Activated naive CD4-positive, alpha-beta T cell treated with anti-CD3 and anti-CD28 coated beads, Interleukin-2, amount 50 U/mL, for 72 hours (primary cell): ENCODE results near the gene VDAC1. TPM values are rescaled to one million over a fixed set of nuclear protein-coding genes. Genes with fewer than 3 reads are reported as not detected.

ENCODE experiments used
- ATAC-seq, 2 donors: fragments of 150-1000 bp; cut with Tn5 transposase; 2 replicates each; pipeline ENCODE4 v1.10.0; 2021; ENCODE audit warnings: mild to moderate bottlenecking in 2 of 2, moderate library complexity in 2 of 2
- DNase-seq, 2 donors: peaks; one replicate each; pipeline ENCODE4 v3.0.0; 2021 to 2022; ENCODE audit warnings: low spot score in 2 of 2
- H3K27ac Mint-ChIP-seq, 2 donors: one replicate each; pipeline ENCODE4 v1.8.0; 2022; ENCODE audit warnings: mild to moderate bottlenecking in 2 of 2, mixed read lengths in 2 of 2
- H3K36me3 Mint-ChIP-seq, 2 donors: one replicate each; pipeline ENCODE4 v1.8.0; 2022; ENCODE audit warnings: mixed read lengths in 2 of 2
- H3K9me3 Mint-ChIP-seq, 2 donors: one replicate each; pipeline ENCODE4 v1.8.0; 2022; ENCODE audit warnings: mixed read lengths in 2 of 2
- total RNA-seq, 2 donors: library from RNA; stranded (reverse); gene quantifications; one replicate each; pipeline ENCODE4 v1.2.3, GENCODE V29; 2022

Gene VDAC1
- total RNA-seq, 2 donors from 2014 or later = 289 to 522 TPM

DNA sequence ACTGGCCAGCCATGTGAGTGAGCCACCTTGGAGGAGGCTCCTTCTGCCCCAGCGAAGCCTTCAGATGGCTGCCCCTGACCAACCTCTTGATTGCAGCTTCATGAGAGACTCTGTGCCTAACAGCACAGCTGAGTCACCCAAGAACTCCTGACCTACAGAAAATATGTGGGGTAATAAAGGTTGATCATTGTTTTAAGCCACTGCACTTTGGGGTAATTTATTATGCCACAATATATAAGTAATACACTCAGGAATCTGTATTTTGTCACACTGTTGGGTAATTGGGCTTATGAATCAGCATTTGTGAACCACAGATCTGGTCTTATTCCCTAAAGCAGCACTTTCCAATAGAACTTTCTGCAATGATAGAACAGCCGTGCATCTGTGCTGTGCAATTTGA, 24.4 kb upstream of the VDAC1 start:
- no peak for DNase-seq
- H3K36me3 Mint-ChIP-seq = no peaks in the 10 kb centered on the region
- H3K9me3 Mint-ChIP-seq = no peaks in the 10 kb centered on the region
- H3K27ac Mint-ChIP-seq = no peak overlapping the region
- ATAC-seq = no peak

DNA sequence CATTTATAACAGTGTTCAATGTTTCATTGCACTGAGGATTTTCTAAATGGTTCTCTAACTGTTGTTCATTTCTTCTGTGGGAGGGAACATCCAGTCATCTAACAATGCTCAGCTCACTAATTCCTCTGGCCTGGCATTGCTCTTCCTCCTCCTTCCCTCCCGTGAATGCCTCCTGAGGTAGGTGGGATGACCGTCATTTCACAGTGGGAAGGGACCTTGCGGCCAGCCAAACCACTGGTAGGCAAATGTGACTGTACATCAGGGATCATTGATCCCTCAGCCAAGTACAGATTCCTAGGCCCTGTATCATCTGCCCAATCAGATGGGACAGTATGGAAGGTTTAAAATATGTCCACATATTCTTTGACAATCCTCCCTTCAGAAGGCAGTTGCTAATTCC, 23.7 kb upstream of the VDAC1 start:
- H3K36me3 Mint-ChIP-seq = no peaks in the 10 kb centered on the region
- H3K27ac Mint-ChIP-seq = no peak overlapping the region
- H3K9me3 Mint-ChIP-seq = no peaks in the 10 kb centered on the region
- ATAC-seq = no peak
- no peak for DNase-seq

- Mint-ChIP-seq H3K36me3 (no peaks in the 10 kb centered on the region), H3K27ac (no peak overlapping the region), H3K9me3 (no peaks in the 10 kb centered on the region)
- ATAC-seq (no peak), DNase-seq (no peak)
These were observed 22.5 kb upstream of the VDAC1 start for GRCh38 chr5:134027288-134027615.

GRCh38 chr5:134026521-134027287, 21.9 kb upstream of the VDAC1 start:
- Mint-ChIP-seq H3K36me3 (no peaks in the 10 kb centered on the region), H3K9me3 (no peaks in the 10 kb centered on the region), H3K27ac (no peak overlapping the region)
- DNase-seq (peak in 1 of 2 donors; percentile 49), ATAC-seq (peak; percentile 84 to 93)

GRCh38 chr5:134025786-134026185, 21.0 kb upstream of the VDAC1 start:
- no peaks in the 10 kb centered on the region for H3K36me3 Mint-ChIP-seq
- ATAC-seq (no peak), DNase-seq (no peak)
- H3K9me3 Mint-ChIP-seq = no peaks in the 10 kb centered on the region
- H3K27ac Mint-ChIP-seq = no peak overlapping the region

GRCh38 chr5:134024811-134025210, 20.0 kb upstream of the VDAC1 start:
- ATAC-seq = no peak
- H3K36me3 Mint-ChIP-seq = no peaks in the 10 kb centered on the region
- no peak for DNase-seq
- H3K9me3 Mint-ChIP-seq = no peaks in the 10 kb centered on the region
- no peak overlapping the region for H3K27ac Mint-ChIP-seq

DNA sequence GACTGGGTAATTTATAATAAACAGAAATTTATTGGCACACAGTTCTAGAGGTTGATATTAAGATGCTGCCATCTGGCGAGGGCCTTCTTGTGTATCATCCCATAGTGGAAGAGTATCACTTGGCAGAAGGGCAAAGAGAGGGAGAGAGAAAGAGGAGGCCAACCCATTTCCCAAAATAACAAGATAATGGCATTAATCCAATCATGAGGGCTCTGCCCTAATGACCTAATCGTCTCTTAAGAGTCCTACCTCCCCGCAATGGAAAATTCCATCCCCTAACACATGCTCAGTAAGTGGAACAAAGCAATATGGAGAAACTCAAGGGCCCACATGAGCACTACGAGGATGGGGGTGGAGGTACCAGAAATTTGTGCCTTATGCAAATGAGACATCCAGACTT, 17.6 kb upstream of the VDAC1 start:
- Mint-ChIP-seq H3K36me3 (no peaks in the 10 kb centered on the region), H3K9me3 (no peaks in the 10 kb centered on the region), H3K27ac (no peak overlapping the region)
- no peak for DNase-seq
- no peak for ATAC-seq

DNA sequence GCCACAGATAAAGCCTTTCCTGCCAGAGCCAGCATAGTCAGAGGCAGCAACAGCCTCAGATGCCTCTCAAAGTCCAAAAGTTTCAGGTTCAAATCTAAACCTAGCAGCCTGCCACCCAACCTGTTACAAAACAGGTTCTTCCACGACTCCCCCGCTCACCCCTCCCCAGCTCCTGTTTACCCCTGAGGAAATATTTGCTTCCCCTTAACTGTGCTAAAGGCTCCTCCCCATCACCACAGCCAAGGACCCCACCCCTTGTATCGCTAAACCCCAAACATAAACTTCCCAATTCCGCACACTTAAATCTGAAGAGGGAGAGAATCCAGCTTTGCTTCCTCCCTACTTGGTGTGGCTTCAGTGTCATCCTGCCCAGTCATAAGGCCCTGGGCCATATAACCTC, 15.4 kb upstream of the VDAC1 start:
- no peaks in the 10 kb centered on the region for H3K9me3 Mint-ChIP-seq
- ATAC-seq (no peak), DNase-seq (no peak)
- H3K36me3 Mint-ChIP-seq = no peaks in the 10 kb centered on the region
- peak overlapping the region in 1 of 2 donors; percentile 7 for H3K27ac Mint-ChIP-seq

- Mint-ChIP-seq H3K9me3 (no peaks in the 10 kb centered on the region), H3K27ac (peak overlapping the region in 1 of 2 donors; percentile 40), H3K36me3 (no peaks in the 10 kb centered on the region)
- ATAC-seq (no peak), DNase-seq (no peak)
These were observed 14.9 kb upstream of the VDAC1 start for GRCh38 chr5:134019636-134020035.

DNA sequence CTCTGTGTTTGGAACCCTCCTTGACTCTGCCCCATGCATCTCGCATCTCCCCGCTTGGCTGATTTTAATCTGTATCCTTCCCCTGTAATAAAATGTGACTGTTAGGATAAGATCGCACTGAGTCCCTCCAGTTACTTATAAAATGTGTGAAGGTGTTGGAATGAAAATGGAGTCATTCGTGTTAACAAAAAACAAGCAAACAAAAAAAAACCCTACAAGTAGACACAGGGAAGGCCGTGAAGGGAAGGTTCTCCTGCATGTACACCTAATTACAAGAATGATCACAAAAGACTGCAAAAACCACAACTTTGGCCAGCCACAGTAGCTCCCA, 14.2 kb upstream of the VDAC1 start:
- no peaks in the 10 kb centered on the region for H3K36me3 Mint-ChIP-seq
- H3K27ac Mint-ChIP-seq = no peak overlapping the region
- ATAC-seq = no peak
- H3K9me3 Mint-ChIP-seq = no peaks in the 10 kb centered on the region
- DNase-seq = no peak

- Mint-ChIP-seq H3K9me3 (no peaks in the 10 kb centered on the region), H3K36me3 (no peaks in the 10 kb centered on the region), H3K27ac (no peak overlapping the region)
- no peak for DNase-seq
- no peak for ATAC-seq
These were observed 13.6 kb upstream of the VDAC1 start for GRCh38 chr5:134018154-134018985.

DNA sequence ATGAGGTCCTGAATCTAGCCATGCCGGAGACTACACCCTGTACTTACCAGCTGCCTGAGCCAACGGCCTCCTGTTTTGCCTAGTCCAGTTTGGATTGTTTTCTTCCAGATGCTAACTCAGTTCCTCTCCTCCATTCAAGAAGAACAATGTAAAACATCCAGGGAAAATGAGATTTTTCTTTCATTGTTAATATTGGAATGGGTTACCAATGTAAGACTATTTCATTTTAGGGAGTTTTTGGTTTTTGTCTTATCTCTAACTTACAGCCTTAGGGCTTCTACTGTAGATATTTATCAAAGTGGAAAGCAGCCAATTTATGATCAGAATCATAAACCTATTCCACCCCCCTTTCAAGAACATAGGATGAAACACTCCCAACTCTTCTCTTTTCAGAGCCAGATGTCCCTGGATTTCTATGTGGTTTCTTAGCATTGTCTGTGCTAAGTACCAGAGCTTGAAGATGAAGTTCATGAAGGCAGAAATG, 3.5 kb upstream of the VDAC1 start:
- Mint-ChIP-seq H3K36me3 (peaks cover 15 to 17% of the 10 kb centered on the region in 2 donors), H3K27ac (no peak overlapping the region), H3K9me3 (no peaks in the 10 kb centered on the region)
- ATAC-seq (no peak), DNase-seq (no peak)

DNA sequence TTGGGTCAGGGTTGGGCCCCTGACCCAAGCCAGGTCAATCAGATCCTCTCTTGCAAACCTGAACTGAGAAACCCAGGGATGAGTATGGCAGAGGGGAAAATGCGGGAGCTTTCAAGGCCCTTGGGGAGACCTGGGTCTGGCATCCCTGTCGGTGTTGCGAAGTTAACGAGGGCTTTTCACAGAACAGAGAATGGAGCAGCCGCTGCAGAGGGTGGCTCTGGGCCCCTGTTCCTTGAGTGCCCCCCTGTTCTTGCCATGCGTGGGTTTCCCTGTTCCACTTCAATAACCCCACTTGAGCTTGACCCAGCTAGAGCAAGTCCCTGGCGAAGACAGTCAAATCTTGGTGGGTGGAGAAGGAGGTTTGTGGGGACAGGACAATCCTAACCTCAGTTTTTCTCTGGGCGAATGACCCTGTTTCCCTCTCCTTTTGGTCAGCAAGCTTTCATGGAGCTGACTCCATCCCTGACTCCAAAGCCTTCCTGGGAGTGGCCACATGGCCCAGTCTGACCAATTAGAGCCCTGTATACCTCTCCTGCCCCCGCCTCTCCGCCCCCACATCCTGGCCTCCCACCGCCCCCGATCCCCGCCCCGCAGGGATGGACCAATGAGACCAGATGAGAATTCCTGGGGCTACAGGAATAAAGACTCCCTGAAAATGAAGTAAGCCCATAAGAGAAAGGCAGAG, 2.9 kb upstream of the VDAC1 start:
- Mint-ChIP-seq H3K9me3 (no peaks in the 10 kb centered on the region), H3K36me3 (peaks cover 21 to 23% of the 10 kb centered on the region in 2 donors), H3K27ac (no peak overlapping the region)
- DNase-seq (no peak), ATAC-seq (no peak)

DNA sequence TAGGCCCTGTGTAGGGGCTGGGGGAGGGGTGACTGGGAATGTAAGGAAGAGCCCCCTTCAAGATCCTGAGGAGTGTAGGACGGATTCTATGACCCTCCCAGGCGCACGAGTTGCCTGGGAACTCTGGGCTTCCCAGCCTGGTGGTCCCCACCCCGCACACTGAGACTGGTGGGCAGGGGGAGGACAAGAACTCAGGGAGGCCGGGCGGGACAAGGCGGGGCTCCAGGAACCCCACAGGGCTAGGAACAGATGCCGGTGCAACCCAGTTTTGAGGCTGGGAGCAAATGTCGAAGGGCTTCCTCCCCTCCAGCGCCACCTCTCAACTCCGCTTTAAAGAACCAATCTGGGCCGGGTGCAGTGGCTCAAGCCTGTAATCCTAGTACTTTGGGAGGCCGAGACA, 1.3 kb upstream of the VDAC1 start:
- DNase-seq = no peak
- H3K27ac Mint-ChIP-seq = peak overlapping the region; percentile 93
- ATAC-seq = no peak

DNA sequence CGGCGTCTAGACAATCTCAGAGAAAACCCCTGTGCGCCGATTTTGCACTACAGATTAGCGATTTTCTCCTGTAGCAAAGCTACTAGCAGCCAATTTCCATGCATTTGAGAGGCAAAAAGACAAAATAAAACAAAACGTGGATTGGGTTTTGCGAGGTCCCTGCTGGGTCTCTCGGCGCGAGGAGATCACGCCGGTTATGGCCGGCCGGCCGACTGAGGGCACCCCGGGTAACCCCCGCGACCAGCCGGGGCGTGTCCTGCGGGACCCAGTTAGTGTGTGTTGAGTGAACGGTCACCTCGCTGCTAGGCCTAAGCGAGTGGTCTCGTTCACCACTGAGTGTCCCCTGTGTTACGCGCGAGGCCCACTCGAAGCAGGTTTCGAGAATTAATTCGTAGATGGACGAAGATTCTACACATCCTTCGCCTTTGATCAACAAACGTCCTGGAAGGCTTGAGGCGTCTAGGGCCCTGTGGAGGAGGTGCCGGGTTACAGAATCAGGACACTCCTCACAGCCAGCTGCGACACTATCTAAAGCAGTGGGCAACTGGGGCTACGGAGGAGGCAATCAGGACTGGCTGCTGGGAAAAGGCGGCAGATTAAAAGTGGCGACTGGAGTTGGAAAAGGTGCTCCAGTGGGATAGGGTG, 764 bp upstream of the VDAC1 start:
- H3K36me3 Mint-ChIP-seq = peaks cover 34 to 40% of the 10 kb centered on the region in 2 donors
- H3K9me3 Mint-ChIP-seq = no peaks in the 10 kb centered on the region
- peak overlapping the region; percentile 93 for H3K27ac Mint-ChIP-seq
- no peak for ATAC-seq
- DNase-seq = peak in 1 of 2 donors; percentile 60

More for the DNA sequence above, 1.3 kb upstream of the VDAC1 start:
- H3K9me3 Mint-ChIP-seq = no peaks in the 10 kb centered on the region
- peaks cover 31 to 35% of the 10 kb centered on the region in 2 donors for H3K36me3 Mint-ChIP-seq

DNA sequence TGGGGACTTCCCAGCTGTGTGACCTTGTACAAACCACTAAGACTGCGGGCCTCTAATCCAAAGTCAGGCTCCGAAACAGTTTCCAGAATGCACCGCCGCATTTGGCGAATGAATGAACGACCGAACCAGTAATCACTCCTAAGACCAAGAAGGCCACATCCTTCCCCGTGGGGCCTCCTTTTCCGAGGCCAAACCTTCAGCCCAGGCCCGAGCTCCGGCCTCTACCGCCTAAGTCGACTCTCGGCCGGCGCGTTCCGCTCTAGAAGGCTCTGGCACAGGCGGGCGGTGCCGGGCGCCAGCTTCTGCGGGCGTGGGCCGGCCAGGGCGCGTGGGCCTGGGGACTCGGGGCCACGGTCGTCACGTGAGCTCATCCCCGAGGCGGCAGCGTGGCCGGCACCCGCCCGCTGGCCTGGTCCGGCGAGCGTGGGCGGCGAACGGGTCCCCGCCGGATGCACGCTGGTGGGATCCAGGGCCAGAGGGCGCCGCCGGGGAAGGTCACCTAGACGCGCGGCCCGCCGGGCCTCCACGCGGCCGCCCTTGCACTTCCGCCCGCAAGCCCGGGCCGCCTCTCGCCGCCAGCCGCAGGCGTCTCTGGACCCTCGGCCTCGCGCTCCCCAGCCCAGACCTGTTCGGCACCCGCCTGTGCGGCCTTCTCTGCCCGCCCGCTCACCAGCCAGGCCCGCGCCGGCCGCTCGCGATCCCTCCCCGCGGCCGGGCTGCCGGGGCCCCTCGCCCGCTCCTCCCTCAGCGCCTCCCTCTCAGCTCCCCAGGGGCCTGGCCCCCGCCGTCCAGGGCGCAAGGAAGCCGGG, 754 bp downstream of the VDAC1 start:
- Mint-ChIP-seq H3K9me3 (no peaks in the 10 kb centered on the region), H3K36me3 (peaks cover 34 to 40% of the 10 kb centered on the region in 2 donors), H3K27ac (peak overlapping the region; percentile 93 to 98)
- ATAC-seq = peak; percentile 14 to 33
- peak; percentile 50 to 79 for DNase-seq
